GM06990 (cell line): ENCODE results near the gene SRMS.

Experiments used
- DNase-seq: peaks from one replicate; pipeline ENCODE4 v3.0.0-alpha.2; 2011; ENCODE audit not compliant: insufficient read length; ENCODE audit errors: extremely low read depth
- H3K27me3 ChIP-seq: replicated peaks from 2 replicates; pipeline ENCODE4 v1.6.0; 2011; ENCODE audit warnings: low read length; ENCODE audit not compliant: control insufficient read depth, insufficient read depth
- H3K36me3 ChIP-seq: 2 replicates; pipeline ENCODE4 v1.5.1; 2011; ENCODE audit warnings: low read length; ENCODE audit not compliant: control insufficient read depth, insufficient read depth
- H3K4me3 ChIP-seq: replicated peaks from 2 replicates; pipeline ENCODE4 v1.5.1; 2011; ENCODE audit warnings: low read depth, mild to moderate bottlenecking, control low read depth, low read length
- CTCF ChIP-seq: IDR thresholded peaks from 2 replicates; pipeline ENCODE4 v1.5.1; 2011; ENCODE audit warnings: low read length, control low read depth, mild to moderate bottlenecking, inconsistent platforms; ENCODE audit not compliant: insufficient read depth, poor library complexity, severe bottlenecking

SRMS gene

GRCh38 chr20:63580796-63581461 lies 33.4 kb upstream of the SRMS start:
- TF ChIP-seq CTCF = peak; percentile 76
- H3K27me3 ChIP-seq = no peaks in the 10 kb centered on the region
- no peak for DNase-seq
- H3K36me3 ChIP-seq = no peaks in the 10 kb centered on the region
- H3K4me3 ChIP-seq = no peak overlapping the region

- Histone ChIP-seq H3K36me3 (no peaks in the 10 kb centered on the region), H3K27me3 (no peaks in the 10 kb centered on the region), H3K4me3 (no peak overlapping the region)
- no peak for DNase-seq
- TF ChIP-seq CTCF = no peak
Measured at GRCh38 chr20:63579017-63579694, 31.6 kb upstream of the SRMS start.

GRCh38 chr20:63578224-63579016 lies 30.9 kb upstream of the SRMS start:
- Histone ChIP-seq H3K4me3 (no peak overlapping the region), H3K27me3 (no peaks in the 10 kb centered on the region), H3K36me3 (no peaks in the 10 kb centered on the region)
- no peak for DNase-seq
- peak; percentile 35 for TF ChIP-seq CTCF

GRCh38 chr20:63577317-63577894 lies 29.9 kb upstream of the SRMS start:
- H3K27me3 ChIP-seq = no peaks in the 10 kb centered on the region
- H3K36me3 ChIP-seq = no peaks in the 10 kb centered on the region; the same call in none of the 2 replicates
- DNase-seq = no peak
- TF ChIP-seq CTCF = no peak
- no peak overlapping the region for H3K4me3 ChIP-seq

GRCh38 chr20:63576311-63576710 lies 28.8 kb upstream of the SRMS start:
- H3K27me3 ChIP-seq = no peaks in the 10 kb centered on the region
- no peak overlapping the region for H3K4me3 ChIP-seq
- no peak for DNase-seq

More at GRCh38 chr20:63576311-63576710, 28.8 kb upstream of the SRMS start:
- TF ChIP-seq CTCF = no peak
- peaks cover 4% of the 10 kb centered on the region for H3K36me3 ChIP-seq
